Nephron progenitor cell (in vitro differentiated cells): ENCODE data around the gene ANXA4.

Experiments
- DNase-seq: peaks from one replicate; pipeline ENCODE4 v3.0.0; 2021
- H3K27ac Mint-ChIP-seq: 2 replicates; pipeline ENCODE4 v1.8.0; 2021; ENCODE audit warnings: mild to moderate bottlenecking, moderate library complexity, mixed read lengths
- H3K27me3 Mint-ChIP-seq: 2 replicates; pipeline ENCODE4 v1.8.0; 2021; ENCODE audit warnings: mild to moderate bottlenecking, low read depth, mixed read lengths; ENCODE audit not compliant: poor library complexity
- H3K36me3 Mint-ChIP-seq: 2 replicates; pipeline ENCODE4 v1.8.0; 2021; ENCODE audit warnings: low read depth, mixed read lengths
- H3K4me1 Mint-ChIP-seq: 2 replicates; pipeline ENCODE4 v1.8.0; 2021; ENCODE audit warnings: mixed read lengths
- H3K4me3 Mint-ChIP-seq: 2 replicates; pipeline ENCODE4 v1.8.0; 2021; ENCODE audit warnings: mild to moderate bottlenecking, moderate library complexity, mixed read lengths
- H3K9me3 Mint-ChIP-seq: 2 replicates; pipeline ENCODE4 v1.8.0; 2021; ENCODE audit warnings: mild to moderate bottlenecking, moderate library complexity, mixed read lengths
- TF ChIP-seq, protein P1 (sequence below): fragments of 200-600 bp; sonication (generic); IDR thresholded peaks from 2 replicates; pipeline ENCODE4 v1.5.0; 2021; ENCODE audit warnings: antibody characterized with exemption

Gene ANXA4

DNA sequence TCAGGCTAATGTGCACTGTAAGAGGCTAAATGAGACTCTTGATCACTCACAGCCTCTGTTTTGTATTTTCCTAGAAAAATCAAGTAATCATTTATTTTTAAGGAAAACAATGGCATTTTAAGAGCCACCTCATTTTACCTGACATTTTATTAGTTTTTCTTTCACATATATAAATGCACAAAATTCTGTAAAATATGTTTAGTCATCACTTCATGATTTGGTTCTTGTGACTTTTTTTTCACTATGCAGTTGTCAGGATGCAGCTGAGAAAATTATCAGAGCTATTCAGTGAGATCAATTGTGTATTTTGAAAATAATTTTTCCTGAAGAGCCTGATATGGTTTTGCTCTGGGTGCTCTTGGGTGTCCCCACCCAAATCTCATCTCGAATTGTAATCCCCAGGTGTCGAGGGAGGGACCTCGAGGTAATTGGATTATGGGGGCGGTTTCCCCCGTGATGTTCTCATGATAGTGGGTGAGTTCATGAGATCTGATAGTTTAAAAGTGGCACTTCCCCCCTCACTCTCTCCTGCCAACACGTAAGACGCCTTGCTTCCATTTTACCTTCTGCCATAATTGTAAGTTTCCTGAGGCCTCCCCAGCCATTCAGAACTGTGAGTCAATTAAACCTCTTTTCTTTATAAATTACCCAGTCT lies 16.1 kb upstream of the ANXA4 start:
- H3K4me1 Mint-ChIP-seq: peaks cover 17% of the 10 kb centered on the region
- H3K9me3 Mint-ChIP-seq: no peaks in the 10 kb centered on the region
- no peak for DNase-seq
- H3K27me3 Mint-ChIP-seq: no peaks in the 10 kb centered on the region
- peak overlapping the region; percentile 18 for H3K4me3 Mint-ChIP-seq
- no peaks in the 10 kb centered on the region for H3K36me3 Mint-ChIP-seq
- TF ChIP-seq, protein P1, sequence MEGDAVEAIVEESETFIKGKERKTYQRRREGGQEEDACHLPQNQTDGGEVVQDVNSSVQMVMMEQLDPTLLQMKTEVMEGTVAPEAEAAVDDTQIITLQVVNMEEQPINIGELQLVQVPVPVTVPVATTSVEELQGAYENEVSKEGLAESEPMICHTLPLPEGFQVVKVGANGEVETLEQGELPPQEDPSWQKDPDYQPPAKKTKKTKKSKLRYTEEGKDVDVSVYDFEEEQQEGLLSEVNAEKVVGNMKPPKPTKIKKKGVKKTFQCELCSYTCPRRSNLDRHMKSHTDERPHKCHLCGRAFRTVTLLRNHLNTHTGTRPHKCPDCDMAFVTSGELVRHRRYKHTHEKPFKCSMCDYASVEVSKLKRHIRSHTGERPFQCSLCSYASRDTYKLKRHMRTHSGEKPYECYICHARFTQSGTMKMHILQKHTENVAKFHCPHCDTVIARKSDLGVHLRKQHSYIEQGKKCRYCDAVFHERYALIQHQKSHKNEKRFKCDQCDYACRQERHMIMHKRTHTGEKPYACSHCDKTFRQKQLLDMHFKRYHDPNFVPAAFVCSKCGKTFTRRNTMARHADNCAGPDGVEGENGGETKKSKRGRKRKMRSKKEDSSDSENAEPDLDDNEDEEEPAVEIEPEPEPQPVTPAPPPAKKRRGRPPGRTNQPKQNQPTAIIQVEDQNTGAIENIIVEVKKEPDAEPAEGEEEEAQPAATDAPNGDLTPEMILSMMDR: no peak
- no peak overlapping the region for H3K27ac Mint-ChIP-seq

DNA sequence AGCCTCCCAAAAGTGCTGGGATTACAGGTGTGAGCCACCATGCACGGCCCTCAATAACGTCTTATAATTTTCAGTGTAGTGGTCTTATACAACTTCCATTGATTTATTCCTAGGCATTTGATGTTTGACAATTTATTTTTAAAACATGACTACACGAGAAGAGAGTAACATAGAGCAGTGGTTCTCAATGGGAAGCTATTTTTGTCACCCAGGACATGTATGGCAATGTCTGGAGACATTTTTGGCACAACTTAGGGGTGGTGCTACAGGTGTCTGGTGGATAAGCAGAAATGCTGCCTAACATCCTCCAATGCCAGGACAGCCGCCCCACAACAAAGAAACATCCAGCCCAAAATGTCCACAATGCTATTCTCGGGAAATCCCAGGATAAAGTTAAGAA lies 12.7 kb upstream of the ANXA4 start:
- Mint-ChIP-seq H3K4me3 (no peak overlapping the region), H3K4me1 (peaks cover 13% of the 10 kb centered on the region), H3K27ac (no peak overlapping the region), H3K36me3 (no peaks in the 10 kb centered on the region), H3K9me3 (no peaks in the 10 kb centered on the region), H3K27me3 (peaks cover 3% of the 10 kb centered on the region)
- DNase-seq: no peak
- TF ChIP-seq, protein P1: no peak

DNA sequence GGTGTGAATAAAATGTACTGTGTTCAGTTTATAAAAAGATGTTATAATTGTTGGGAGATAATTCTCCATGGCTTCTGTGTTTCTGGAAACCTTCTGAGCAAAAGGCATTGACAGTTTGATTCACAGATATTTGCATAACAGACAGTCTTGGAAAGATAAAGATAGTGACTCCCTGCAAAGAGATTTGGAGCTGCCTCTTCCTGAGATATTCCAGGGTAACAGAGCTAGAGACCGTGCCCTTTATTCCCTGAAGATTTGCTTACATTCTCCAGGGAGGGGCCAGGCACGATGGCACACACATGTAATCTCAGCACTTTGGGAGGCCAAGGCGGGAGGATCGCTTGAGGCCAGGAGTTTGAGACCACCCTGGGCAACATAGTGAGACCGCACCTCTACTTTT lies 12.2 kb upstream of the ANXA4 start:
- H3K27me3 Mint-ChIP-seq: peaks cover 3% of the 10 kb centered on the region
- H3K4me1 Mint-ChIP-seq: peaks cover 10% of the 10 kb centered on the region
- no peaks in the 10 kb centered on the region for H3K36me3 Mint-ChIP-seq
- DNase-seq: no peak
- no peak overlapping the region for H3K4me3 Mint-ChIP-seq
- H3K27ac Mint-ChIP-seq: no peak overlapping the region
- no peaks in the 10 kb centered on the region for H3K9me3 Mint-ChIP-seq
- TF ChIP-seq, protein P1: no peak

DNA sequence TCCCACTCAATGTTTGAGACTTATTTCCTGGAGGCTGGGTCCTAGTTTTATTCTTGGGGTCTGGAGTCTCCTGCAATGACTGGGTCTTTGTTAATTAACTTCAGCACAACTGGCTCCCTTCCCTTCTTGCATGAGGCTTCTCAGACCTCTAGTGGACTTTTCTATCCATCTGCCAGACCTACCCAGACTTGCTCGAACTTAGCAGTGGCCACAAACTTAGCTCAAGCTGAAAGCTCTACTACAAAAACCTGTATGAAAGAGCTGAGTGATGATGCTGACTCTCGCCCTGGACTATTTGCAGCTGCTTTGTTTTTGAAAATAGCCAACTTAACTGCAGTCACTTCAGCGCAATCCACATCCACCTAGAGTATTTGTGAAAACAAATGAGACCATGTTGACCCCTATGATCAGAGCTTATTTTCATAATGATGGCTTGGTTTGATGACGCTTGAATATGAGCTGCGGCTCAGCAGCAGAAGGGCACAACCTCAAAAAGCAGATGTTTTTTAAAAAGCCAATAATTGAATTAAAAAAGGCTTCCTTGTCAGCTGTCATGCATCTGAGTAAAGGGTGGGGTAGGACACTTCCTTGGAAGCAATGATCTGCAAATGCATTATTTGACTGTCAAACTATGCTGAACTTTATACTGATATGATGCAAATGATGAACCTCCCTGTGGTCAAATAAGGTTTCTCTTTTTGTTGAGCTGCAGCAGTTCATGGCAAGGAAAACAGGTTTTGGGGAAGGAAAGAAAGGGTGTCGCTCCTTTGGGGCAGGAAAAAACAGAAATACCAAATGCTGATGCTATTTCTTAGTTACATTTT lies 10.6 kb upstream of the ANXA4 start:
- TF ChIP-seq, protein P1: no peak
- no peak overlapping the region for H3K4me3 Mint-ChIP-seq
- H3K27me3 Mint-ChIP-seq: peaks cover 11% of the 10 kb centered on the region
- DNase-seq: no peak
- H3K9me3 Mint-ChIP-seq: no peaks in the 10 kb centered on the region
- H3K27ac Mint-ChIP-seq: no peak overlapping the region
- no peaks in the 10 kb centered on the region for H3K4me1 Mint-ChIP-seq
- no peaks in the 10 kb centered on the region for H3K36me3 Mint-ChIP-seq

DNA sequence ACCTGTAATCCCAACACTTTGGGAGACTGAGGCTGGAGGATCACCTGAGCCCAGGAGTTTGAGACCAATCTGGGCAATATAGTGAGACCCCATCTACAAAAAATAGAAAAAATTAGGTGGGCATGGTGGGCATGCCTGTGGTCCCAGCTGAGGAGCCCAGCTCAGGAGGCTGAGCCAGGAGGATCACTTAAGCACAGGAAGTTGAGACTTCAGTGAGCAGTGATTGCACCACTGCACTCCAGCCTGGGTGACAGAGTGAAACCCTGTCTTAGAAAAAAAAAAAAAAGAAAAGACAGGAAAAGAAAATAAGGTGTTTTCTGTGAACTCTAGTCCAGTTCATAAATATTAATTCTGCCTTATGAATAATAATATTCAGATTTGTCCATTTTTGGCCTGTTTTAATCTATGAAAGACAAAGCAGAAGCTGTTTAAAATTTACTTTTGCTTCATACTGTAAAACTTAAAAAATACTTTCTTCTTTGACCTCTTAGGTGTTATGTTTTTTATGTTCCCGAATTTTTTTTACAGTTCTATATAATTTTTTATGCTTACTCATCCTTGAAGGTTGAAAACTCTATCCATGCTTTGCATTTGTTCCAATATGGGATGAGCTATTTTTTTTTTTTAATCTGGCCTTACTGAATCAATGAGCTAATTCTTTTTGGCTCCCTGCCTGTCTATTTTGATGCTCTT lies 8.4 kb upstream of the ANXA4 start:
- Mint-ChIP-seq H3K27ac (no peak overlapping the region), H3K4me3 (no peak overlapping the region), H3K27me3 (peaks cover 15% of the 10 kb centered on the region), H3K4me1 (no peaks in the 10 kb centered on the region), H3K9me3 (no peaks in the 10 kb centered on the region), H3K36me3 (no peaks in the 10 kb centered on the region)
- DNase-seq: no peak
- TF ChIP-seq, protein P1: no peak
